PC-9 (cell line): ENCODE results near the gene WDR77. TPM values are rescaled to one million over a fixed set of nuclear protein-coding genes. Genes with fewer than 3 reads are reported as not detected.

Source experiments
- BruUV-seq: library from RNA; stranded (reverse); fragments of 400-500 nt; replicated peaks from 2 replicates; lab custom pipeline; 2021; lab: Mats Ljungman, UMichigan
- CTCF ChIA-PET: fragments of 300-600 bp; sonication (Branson Sonifier 250); formaldehyde crosslinking; loops from one replicate; lab custom pipeline; 2022; ENCODE audit warnings: antibody characterized with exemption; lab: Charles Lee
- POLR2A ChIA-PET: fragments of 300-600 bp; sonication (Branson Sonifier 250); formaldehyde crosslinking; loops from one replicate; lab custom pipeline; 2022; ENCODE audit warnings: antibody characterized with exemption; ENCODE audit not compliant: unreplicated experiment; lab: Charles Lee
- DNase-seq, 2 experiments: peaks; one replicate each; pipeline versions ENCODE4 v3.0.0 to v3.0.0-alpha.2; 2015 to 2022; ENCODE audit warnings: mixed read lengths in 1 of 2
- H2AFZ ChIP-seq: fragments of 200-600 bp; sonication (generic); 2 replicates; pipeline ENCODE4 v1.8.1; 2017; ENCODE audit warnings: antibody characterized with exemption
- H3F3A ChIP-seq: fragments of 200-600 bp; sonication (generic); 2 replicates; pipeline ENCODE4 v1.8.1; 2017; ENCODE audit warnings: antibody characterized with exemption, mild to moderate bottlenecking, low read depth; ENCODE audit not compliant: insufficient read depth
- H3K27ac ChIP-seq: fragments of 200-600 bp; sonication (generic); 2 replicates; pipeline ENCODE4 v1.6.1; 2016; ENCODE audit warnings: mixed run types
- H3K27me3 ChIP-seq: fragments of 200-600 bp; sonication (generic); 2 replicates; pipeline ENCODE4 v1.6.1; 2016; ENCODE audit warnings: low read depth, mixed run types; ENCODE audit not compliant: insufficient read depth
- H3K36me3 ChIP-seq: fragments of 200-600 bp; sonication (generic); 2 replicates; pipeline ENCODE4 v1.6.1; 2016; ENCODE audit warnings: low read depth, mixed run types
- H3K4me1 ChIP-seq: fragments of 200-600 bp; sonication (generic); replicated peaks from 2 replicates; pipeline ENCODE4 v1.6.1; 2016; ENCODE audit warnings: mixed run types; ENCODE audit not compliant: insufficient read depth
- H3K4me2 ChIP-seq: fragments of 200-600 bp; sonication (generic); 2 replicates; pipeline ENCODE4 v1.6.1; 2017; ENCODE audit warnings: mixed run types
- H3K4me3 ChIP-seq: fragments of 200-600 bp; sonication (generic); 2 replicates; pipeline ENCODE4 v1.6.1; 2016; ENCODE audit warnings: mixed run types
- H3K79me2 ChIP-seq: fragments of 200-600 bp; sonication (generic); 2 replicates; pipeline ENCODE4 v1.6.1; 2017; ENCODE audit warnings: low read depth, mixed run types
- H3K9me2 ChIP-seq: fragments of 200-600 bp; sonication (generic); 2 replicates; pipeline ENCODE4 v1.8.1; 2017; ENCODE audit warnings: mild to moderate bottlenecking; ENCODE audit not compliant: insufficient read depth
- H3K9me3 ChIP-seq: fragments of 200-600 bp; sonication (generic); 2 replicates; pipeline ENCODE4 v1.8.1; 2016; ENCODE audit warnings: low read depth; ENCODE audit not compliant: insufficient read depth
- H4K20me1 ChIP-seq: fragments of 200-600 bp; sonication (generic); 2 replicates; pipeline ENCODE4 v1.8.1; 2017; ENCODE audit not compliant: insufficient read depth
- CTCF ChIP-seq: fragments of 200-600 bp; sonication (generic); conservative IDR thresholded peaks from 2 replicates; pipeline ENCODE4 v1.6.1; 2017; ENCODE audit warnings: mixed run types, antibody characterized with exemption, mild to moderate bottlenecking, moderate library complexity
- EZH2 ChIP-seq: fragments of 200-600 bp; sonication (generic); IDR thresholded peaks from 2 replicates; pipeline ENCODE4 v1.8.0; 2017; ENCODE audit warnings: antibody characterized with exemption, low read depth
- intact Hi-C: fragments of 100-400 bp; cut with micrococcal nuclease; formaldehyde crosslinking; loops from one replicate; pipeline ENCODE4 v1.10.0; 2022; ENCODE audit not compliant: unreplicated experiment
- total RNA-seq: library from RNA; stranded (reverse); gene quantifications from 2 replicates; pipeline ENCODE4 v1.2.3, GENCODE V29; 2021

The WDR77 gene
- total RNA-seq, 1 experiment from 2014 or later, result 23.7 TPM

- no peaks in the 10 kb centered on the region for H3K79me2 ChIP-seq
- no peak overlapping the region for H3K27ac ChIP-seq
- no peak overlapping the region for H3K4me2 ChIP-seq
- intact Hi-C loops, result no loop called here
- POLR2A ChIA-PET, result no interaction called here
- CTCF ChIA-PET, result no interaction called here
- BruUV-seq, result no TSS peak
- H3K4me1 ChIP-seq, result no peaks in the 10 kb centered on the region
- no peaks in the 10 kb centered on the region for H3K27me3 ChIP-seq
- H3F3A ChIP-seq, result no peaks in the 10 kb centered on the region
- no peaks in the 10 kb centered on the region for H3K9me2 ChIP-seq
- DNase-seq, result no peak
- H4K20me1 ChIP-seq, result no peaks in the 10 kb centered on the region
- no peaks in the 10 kb centered on the region for H3K9me3 ChIP-seq
- H2AFZ ChIP-seq, result no peak overlapping the region
- no peaks in the 10 kb centered on the region for H3K36me3 ChIP-seq
- no peak overlapping the region for H3K4me3 ChIP-seq
- TF ChIP-seq CTCF, result no peak
- TF ChIP-seq EZH2, result no peak
Observed at GRCh38 chr1:111474521-111474920, 25.5 kb upstream of the WDR77 start.

- H3K9me2 ChIP-seq, result no peaks in the 10 kb centered on the region
- H2AFZ ChIP-seq, result no peak overlapping the region
- TF ChIP-seq CTCF (no peak), EZH2 (no peak)
- intact Hi-C loops, result no loop called here
- BruUV-seq, result no TSS peak
- H3K27ac ChIP-seq, result no peak overlapping the region
- no peaks in the 10 kb centered on the region for H3F3A ChIP-seq
- no peaks in the 10 kb centered on the region for H3K27me3 ChIP-seq
- no peaks in the 10 kb centered on the region for H4K20me1 ChIP-seq
- no peak overlapping the region for H3K4me2 ChIP-seq
- no peaks in the 10 kb centered on the region for H3K4me1 ChIP-seq
- H3K79me2 ChIP-seq, result no peaks in the 10 kb centered on the region
- no peak for DNase-seq
- ChIA-PET CTCF (no interaction called here), POLR2A (no interaction called here)
- no peaks in the 10 kb centered on the region for H3K9me3 ChIP-seq
- no peaks in the 10 kb centered on the region for H3K36me3 ChIP-seq
- H3K4me3 ChIP-seq, result no peak overlapping the region
Observed at GRCh38 chr1:111474106-111474505, 25.1 kb upstream of the WDR77 start.

- POLR2A ChIA-PET, result no interaction called here
- CTCF ChIA-PET, result no interaction called here
- H3K79me2 ChIP-seq, result no peaks in the 10 kb centered on the region
- no TSS peak for BruUV-seq
- TF ChIP-seq CTCF (no peak), EZH2 (no peak)
- intact Hi-C loops, result no loop called here
- no peaks in the 10 kb centered on the region for H4K20me1 ChIP-seq
- H3F3A ChIP-seq, result no peaks in the 10 kb centered on the region
- H3K27ac ChIP-seq, result no peak overlapping the region
- no peaks in the 10 kb centered on the region for H3K36me3 ChIP-seq
- no peaks in the 10 kb centered on the region for H3K4me1 ChIP-seq
- DNase-seq, result no peak
- 0 out of 2 replicates have a peak, but pooled peaks cover 1% of the 10 kb centered on the region for H3K9me3 ChIP-seq
- no peak overlapping the region for H3K4me2 ChIP-seq
- H3K9me2 ChIP-seq, result no peaks in the 10 kb centered on the region
- H2AFZ ChIP-seq, result no peak overlapping the region
- H3K4me3 ChIP-seq, result no peak overlapping the region
- H3K27me3 ChIP-seq, result no peaks in the 10 kb centered on the region
Observed at GRCh38 chr1:111471538-111471937, 22.5 kb upstream of the WDR77 start.
